HG02852 (cell line): ENCODE results near the gene FHL1.

Source experiments
- ATAC-seq: cut with Tn5 transposase; IDR thresholded peaks from one replicate; pipeline ENCODE4 v1.9.1; 2021; ENCODE audit warnings: mild to moderate bottlenecking, moderate library complexity; ENCODE audit not compliant: unreplicated experiment

FHL1 gene

DNA sequence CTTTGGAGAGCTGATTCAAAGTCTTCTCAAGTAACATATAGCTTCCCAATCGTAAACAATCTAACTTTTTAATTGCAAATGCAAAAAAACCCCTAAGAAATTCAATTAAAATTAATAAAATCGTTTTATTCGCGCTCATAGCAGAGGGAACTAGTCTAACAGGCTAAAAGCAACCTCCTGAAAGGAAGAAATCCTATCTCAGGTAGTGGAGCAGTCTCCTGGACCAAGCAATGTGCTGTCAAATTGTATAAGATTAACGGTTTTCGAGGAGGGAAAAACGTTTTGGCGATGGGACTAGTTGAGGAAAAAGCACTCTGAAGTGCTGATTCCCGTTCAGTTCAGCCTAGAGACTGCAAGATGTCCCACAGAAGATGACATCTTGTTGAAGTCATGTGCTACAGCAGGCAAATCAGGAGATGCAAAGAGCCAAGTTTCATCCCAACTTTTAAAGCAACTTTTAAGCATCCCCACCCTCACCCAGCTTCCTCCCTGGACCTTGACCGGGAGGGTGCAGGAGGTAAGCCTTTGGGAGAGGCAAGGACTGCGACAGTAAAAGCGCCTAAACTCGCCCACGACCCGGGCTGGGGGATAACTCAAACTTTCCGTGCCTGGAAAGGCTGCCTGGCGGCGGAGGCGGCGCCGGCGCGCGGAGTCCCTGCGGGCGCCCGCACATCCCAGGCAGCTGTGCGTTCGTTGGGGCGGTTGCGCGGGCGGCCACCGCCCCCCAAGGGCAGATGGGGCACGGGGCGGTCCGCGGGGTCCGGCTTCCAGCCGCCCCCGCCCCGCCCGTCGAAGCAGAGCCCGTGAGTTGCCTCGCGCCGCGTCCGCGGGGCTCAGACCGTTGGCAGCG, 103.1 kb downstream of the FHL1 start:
- ATAC-seq = peak; percentile 33

- peak; percentile 87 for ATAC-seq
Observed at GRCh38 chrX:136251041-136251991, 104.0 kb downstream of the FHL1 start, which contains the start of gene MAP7D3. TSS of gene MAP7D3 (minus strand) at chrX:136251400. CDS start at chrX:136251358, 42 bp downstream.

- no peak for ATAC-seq
Observed at GRCh38 chrX:136255541-136255940, 108.2 kb downstream of the FHL1 start.

GRCh38 chrX:136256026-136256425, 108.7 kb downstream of the FHL1 start:
- ATAC-seq = no peak

GRCh38 chrX:136258951-136259350, 111.6 kb downstream of the FHL1 start:
- ATAC-seq = no peak

- no peak for ATAC-seq
Observed at GRCh38 chrX:136259543-136259942, 112.2 kb downstream of the FHL1 start.

GRCh38 chrX:136260776-136261175, 113.4 kb downstream of the FHL1 start:
- ATAC-seq = no peak
